T-helper 1 cell treated with Interleukin-12 subunit alpha and Interleukin-12 subunit beta and Interleukin-4 antibody, amounts not matched to agents 30 ng/mL and 1 ng/mL, for 36 hours (primary cell): Measurements from ENCODE around the gene R3HDM2. TPM values are rescaled to one million over a fixed set of nuclear protein-coding genes. Genes with fewer than 3 reads are reported as not detected.

ENCODE experiments used
- intact Hi-C: fragments of 100-400 bp; cut with micrococcal nuclease; formaldehyde crosslinking; loops from one replicate; pipeline ENCODE4 v1.15.1; 2024
- total RNA-seq: library from RNA; stranded (reverse); gene quantifications from 2 replicates; pipeline ENCODE4 v1.2.3, GENCODE V29; 2022

R3HDM2 gene
- total RNA-seq, 1 donor from 2014 or later, result 68.3 TPM

DNA sequence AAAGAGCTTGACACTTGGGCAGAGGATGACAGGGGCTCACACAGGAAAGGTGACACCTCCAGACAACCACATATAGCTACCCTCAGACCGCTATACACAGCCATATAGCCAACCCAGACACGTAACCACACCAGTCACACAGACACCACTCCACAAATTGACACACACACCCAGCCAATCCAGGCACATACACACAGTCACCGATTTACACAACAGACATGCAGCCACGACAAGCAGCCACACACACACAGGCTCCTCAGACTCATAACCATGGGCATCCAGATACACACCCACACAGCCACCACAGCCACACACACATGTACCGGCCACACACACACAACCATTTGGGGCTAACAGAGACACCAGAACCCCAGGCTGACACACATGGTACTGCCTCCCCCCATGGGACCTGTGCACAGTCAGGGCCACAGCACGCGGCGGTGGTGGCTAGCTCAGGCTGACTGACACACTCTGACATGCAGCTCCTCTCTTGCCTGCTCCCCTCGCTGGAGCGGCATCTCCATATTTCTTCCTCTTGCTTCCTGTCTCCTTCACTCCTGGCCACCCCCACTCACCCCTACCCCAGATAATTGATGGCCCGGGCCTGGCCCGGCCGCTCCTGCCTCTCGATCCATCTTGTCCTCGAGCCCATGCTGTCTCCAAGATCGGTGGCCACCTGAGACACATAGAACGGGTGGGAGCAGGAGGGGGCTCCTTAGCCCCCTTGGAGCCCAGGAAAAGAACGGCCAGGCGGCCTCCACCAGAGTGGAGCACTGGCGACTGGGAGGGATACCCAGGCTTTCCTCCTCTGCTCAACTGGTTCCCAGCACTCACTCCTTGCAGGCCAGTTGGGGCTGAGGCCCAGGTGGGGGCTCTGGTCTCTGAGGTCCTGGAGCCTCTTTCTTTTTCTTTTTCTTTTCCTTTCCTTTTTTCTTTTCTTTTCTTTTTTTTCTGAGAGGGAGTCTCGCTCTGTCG is 207.4 kb downstream of the R3HDM2 start:
- intact Hi-C loops, result loop anchor here (2.0 kb wide), 1 partner anchor 15 kb away; no protein-coding TSS in a partner anchor

DNA sequence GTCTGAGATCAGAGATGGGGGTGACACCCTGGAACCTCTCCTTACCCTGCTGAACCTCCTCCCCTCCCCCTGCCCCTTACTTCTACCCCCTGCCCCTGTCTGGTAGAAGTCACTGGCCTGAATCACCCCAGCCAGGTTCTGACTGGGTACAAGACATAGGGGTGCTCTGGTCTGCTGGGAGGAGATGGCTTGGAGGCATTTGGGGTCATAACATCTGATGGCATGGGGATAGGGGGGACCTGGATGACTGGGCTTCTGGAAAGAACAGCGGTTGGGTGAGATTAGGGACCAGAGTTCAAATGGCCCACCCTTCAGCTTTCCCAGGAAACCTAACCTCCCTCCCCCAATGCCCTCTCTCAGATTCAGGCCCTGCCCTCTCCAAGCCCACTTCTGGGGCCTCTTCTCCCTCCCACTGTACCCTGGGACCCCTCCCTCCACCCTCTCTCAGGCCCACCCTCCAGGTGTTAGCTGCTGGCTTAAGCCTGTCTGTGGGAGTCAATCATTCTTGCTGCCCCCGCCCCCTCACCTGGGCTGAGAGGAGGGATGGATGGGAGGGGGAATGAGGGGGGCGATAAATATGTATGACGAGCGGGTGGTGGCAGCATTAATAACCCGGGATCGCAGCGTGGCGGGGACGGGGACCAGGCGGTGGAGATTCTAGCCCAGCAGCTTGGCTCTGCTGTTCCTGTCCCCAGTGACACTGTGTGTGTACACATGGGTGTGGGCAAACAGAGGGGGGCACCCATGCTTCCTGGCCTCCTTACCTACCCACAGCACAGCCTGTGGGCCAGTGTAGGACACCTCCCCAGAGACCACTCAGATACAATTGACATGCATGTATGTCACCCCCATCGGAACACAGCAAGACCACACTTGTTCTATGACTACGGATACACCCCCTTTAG is 208.3 kb downstream of the R3HDM2 start:
- intact Hi-C loops, result no loop called here

DNA sequence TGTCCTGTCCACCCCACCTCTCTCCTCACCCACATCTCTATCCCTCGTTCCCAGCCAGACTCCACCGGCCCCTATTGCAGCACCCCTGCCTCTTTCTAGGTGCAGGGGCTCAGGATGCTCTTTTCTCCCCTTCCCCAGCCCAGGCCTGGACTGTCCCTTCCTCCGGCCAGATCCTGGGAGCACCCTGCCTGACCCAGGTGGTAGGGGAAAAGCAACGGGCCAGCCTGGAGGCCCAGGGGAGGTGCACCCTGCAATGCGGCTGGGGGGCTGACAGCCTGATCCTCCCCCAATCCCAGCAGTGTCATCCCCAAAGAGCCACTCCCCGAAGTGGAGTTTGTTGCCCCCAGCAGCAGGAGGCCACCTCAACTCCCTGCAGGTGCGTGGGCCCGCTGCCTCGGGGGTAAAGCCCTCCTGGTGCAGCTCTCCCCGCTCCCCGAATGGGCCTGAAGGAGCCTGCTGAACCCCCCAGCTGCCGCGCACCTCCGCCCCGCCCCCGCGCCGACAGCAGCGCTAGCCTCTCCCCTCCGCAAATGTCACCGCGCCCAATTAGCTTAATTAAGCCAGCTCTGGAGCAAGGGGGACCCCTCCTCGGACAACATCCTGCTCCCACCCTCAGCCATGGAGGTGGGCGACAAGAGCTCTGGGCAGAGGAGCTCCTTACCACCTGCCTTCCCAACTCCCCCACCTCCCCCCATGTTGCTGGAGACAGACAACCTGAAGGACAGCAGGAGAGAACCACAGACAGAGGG is 209.5 kb downstream of the R3HDM2 start:
- intact Hi-C loops, result no loop called here

DNA sequence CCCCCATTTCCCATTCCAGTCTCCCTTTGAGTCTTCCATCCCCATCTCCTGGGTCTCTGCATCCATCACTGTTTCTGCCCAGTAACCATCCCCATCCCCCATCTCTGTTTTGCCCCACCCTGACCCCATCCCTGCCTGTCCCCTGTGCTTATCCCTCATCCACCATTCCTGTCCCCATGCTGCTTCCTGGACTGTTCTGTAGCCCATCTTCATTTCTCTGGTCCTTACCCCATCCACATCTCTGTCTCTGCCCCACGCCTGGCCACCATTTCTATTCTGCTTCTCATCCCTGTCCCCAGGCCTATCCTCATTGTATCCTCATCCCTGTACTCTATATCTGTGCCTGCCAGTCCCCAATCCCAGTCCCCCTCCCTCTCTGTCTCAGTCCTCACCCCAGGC is 210.1 kb downstream of the R3HDM2 start:
- intact Hi-C loops, result no loop called here

DNA sequence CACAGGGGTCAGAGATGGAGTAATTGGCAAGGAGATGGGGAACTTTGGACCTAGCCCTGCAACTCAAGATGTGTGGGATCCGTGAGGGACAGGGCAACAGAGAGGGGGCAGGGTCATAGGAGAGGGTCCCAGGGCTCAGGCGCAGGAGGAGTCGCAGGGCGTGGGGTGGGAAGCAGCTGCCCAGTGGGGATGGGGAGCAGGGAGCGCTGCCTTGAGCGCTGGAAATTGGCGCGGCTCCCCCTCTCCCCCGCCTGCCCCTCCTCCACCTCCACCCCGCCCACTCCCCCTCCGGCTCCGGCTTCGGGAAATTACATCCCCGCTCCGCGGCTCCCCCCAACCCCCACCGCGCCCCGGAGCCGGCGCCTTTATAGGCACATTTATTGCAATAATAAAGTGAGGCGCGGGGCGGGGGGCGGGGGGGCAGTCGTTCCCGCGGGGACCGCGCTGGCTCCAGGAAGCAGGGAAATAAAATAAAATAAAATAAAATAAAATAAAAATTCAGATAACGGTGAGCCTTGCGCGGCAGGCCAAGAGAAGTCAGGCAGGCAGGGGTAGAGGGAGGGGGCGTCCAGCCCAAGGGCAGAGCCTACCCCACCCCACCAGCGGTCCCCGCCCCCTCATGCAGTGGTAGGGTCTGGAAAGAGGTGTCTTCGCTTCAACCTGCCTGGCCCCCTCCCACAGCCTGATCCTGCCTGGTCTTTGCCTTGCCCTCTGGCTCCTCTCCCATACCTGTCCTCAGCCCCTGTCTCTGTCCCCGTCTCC is 210.7 kb downstream of the R3HDM2 start:
- intact Hi-C loops, result no loop called here

DNA sequence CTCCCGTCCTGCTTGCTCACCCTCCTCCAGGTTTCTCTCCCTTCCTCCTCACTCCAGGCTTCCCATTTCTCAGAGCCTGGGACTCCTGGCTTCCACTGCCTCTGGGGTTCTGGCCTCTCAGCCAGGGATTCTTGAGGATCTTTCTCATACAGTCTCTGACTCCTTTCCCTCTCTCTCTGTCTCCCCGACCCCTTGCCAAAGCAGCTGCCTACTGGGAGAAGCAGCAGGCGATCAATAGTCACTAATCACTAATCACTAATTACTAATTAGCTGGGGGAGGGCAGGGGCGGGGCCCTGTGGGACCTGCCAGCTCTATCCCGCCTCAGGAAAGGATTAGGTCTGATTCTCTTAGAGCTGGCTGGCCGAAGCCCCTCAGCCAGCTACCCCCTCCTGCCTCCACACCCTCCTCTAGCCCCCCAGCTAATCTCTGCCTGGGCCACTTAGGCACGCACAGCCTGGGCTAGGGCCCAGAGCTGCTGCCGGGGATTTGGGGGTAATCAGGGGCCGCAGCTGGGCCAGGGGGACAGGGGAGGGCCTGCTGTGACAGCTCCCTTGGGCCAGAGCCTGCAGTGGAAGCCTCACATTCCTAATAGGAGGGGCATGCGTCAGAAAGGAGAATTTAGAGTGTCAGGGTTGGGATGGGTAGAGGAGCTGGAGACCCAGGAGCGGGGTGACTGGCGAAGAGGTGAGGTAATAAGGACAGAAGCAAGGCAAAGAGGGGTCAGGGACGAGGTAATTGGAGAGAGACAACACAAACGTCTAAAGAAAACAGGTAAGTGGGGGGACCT is 211.4 kb downstream of the R3HDM2 start:
- intact Hi-C loops, result no loop called here

DNA sequence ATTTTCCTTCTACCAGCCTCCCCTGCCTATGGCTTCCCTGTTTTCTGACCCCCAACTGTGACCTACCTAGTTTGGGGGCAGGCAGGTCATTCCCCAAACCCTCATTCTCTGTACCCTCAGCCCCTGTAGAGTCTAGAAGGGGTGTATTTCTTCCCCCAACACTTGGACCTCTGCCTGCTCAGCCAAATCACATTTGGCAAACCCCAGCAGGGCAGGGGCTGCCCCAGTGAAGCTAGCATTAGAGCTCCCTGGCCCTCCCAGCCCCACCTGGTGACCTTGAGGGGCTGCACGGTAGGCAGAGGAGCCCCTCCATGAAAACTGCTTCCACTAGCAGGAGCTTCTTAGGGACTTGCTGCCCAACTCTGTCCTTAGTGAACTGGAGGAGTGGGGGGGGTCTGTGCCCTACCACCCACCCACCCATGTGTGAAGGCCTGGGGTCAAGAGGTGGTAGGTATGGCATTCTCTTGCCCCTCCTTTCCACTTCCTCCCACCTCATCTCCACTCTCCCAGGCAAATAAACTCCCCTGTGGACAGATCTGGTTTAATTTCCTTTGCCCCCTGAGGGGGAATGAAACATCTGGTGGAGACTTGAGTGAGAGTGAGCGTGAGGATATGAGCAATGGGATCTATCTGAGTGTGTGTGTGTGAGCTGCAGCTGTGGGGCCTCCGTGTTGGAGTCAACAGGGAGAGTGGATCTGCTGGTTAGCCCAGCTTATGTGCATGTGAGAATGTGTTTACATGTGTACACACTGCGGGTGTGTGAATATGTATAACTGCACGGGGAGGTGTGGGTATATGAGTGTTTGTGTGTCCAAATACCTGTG is 212.6 kb downstream of the R3HDM2 start:
- intact Hi-C loops, result no loop called here

DNA sequence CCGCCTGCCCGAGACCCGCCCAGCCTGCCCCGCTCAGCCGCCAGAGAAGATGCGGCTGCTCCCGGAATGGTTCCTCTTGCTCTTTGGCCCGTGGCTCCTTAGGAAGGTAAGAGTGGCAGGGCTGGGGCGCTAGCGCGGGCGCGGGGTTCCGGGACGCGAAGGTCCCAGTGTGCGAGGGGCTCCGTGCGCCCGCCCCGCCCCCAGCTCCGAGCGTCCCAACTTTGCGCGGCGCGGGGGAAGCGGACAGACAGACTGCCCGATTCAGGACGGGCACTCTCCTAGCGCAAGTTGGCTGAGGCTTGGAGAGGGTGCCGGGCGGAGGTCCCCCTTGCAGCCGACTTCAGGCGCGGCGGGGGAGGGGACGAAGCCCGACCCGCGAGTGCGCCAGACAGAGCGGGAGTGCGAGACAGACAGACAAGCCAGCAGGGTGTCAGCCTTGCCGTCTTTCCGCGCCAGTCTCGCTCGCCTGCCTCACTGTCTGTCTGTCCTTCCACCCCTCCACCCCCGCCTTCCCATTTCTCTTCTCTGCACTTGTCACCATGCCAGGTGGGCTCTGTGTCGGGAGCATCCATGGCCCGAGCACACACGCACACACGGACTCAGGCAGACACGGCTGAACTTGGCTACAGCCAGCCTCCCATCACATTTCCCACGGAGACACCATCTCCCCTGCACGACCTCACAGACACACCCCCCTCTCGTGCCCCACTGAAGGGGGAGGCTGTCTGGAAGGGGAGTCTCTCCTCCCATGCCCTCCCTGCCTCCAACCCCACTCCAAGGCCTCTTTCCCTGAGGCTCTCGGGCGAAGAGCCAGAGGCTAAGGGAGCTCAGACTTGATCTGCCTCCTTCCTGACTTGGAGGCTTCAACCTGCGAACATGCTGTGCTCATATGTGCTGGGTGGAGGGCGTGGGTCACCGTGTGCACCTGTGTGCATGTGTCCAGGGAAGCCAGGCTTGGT is 213.6 kb downstream of the R3HDM2 start:
- intact Hi-C loops, result no loop called here

DNA sequence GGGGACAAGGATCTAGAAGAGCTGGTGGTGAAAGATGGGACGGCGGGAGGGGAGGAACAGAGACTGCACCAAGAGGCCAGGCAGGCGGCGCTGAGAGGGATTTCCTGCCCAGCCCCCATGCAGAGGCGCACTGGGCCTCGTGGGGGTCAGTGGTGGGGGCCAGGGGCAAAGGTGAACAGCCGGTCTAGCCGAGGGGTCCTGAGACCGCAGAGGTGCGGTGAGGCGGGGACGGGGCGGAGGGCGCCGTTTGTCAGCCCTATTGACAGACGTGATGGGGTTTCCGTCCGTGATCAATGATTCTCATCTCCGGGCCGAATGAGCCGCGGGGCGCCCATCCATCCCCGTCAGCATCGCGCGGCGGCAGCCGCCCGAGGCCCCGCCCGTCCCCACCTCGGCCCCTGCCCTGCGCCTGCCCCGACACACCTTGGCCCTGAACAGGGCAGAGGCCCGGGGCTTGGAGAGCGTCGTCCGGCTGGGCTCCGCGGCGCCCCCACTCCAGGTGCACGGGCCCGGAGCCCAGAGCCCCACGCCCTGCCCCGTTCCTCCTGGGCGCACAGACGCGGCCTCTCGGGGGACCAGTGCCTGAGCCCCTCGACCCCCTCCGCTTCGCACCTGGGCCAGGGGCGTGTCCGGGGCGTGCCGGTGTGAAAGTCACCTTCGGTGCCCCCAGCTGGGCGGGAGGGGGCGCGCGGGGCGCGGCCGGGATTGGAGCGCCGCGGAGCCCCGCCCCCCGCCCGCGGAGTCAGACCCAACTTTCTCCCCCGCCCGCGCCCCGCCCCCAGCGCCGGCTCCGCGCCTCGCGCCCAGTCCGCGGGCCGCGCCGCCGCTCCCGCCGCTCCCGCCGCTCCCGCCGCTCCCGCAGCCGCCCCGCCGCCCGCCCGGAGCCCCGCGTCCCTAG is 214.6 kb downstream of the R3HDM2 start, which contains the start of gene NXPH4:
TSS of gene NXPH4 (plus strand) at position 781 of the 898 bp plus-strand sequence. CDS start 176 bp downstream, outside the sequence.
- intact Hi-C loops, result no loop called here

DNA sequence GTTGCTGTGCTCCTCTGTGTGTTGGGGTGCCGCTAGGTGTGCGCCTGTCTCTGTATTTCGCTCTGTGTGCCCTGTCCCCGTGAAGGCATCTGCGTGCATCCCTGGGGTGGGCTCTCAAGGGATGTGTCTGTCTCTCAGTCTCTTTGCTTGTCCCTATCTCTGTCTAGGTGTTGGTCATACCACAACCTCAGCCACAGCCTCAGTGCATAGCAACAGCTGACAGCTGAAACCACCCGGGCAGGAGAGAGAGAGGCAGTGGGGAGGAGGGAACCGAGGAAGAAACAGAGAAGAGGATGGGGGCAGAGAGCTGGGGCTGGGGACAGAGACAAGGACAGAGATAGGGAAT is 215.2 kb downstream of the R3HDM2 start:
- intact Hi-C loops, result loop anchor here (1.0 to 2.0 kb wide), 2 partner anchors 65 to 247 kb away; no protein-coding TSS in a partner anchor

DNA sequence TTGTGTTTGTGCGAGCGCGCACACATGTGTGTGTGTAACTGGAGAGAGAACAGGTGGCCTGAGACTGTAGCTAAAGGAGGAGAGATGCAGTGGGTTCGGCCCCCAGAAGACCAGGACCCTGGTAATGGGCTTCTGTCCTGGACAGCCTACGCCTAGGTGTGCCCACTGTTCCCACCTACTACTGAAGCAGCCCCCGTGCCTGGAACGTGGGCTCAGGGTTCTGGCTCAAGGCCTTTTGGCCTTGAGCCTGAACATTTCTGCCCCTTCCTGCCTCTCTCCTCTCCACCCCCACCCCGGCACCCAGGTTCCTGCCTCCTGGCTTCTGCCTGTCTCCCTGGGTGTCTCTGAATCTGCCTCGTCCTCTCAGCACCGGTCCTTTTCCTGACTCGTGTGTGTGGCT is 215.8 kb downstream of the R3HDM2 start:
- intact Hi-C loops, result loop anchor here (1.0 to 2.0 kb wide), 2 partner anchors 65 to 248 kb away; no protein-coding TSS in a partner anchor

DNA sequence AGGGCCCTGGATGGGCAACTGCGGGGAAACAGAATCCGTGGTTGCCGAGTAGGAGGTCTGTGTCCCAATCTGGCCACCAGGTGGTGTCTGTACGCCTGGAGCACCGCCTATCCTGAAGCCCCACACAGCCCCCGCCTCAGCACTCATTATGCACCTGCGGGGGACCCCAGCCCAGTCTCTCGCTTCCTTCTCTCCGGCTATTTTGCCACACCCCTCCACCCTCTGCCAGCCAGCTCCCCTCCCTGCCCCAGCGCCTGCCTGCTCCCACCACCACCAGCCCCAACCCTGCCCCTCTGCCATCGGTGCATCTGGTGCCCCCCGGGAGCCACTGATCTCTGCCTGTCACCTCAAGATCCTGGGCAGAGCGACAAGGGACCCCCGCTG is 216.5 kb downstream of the R3HDM2 start:
- intact Hi-C loops, result loop anchor here (1.0 to 2.0 kb wide), 3 partner anchors 15 to 248 kb away; partner anchors contain the start of gene SHMT2

DNA sequence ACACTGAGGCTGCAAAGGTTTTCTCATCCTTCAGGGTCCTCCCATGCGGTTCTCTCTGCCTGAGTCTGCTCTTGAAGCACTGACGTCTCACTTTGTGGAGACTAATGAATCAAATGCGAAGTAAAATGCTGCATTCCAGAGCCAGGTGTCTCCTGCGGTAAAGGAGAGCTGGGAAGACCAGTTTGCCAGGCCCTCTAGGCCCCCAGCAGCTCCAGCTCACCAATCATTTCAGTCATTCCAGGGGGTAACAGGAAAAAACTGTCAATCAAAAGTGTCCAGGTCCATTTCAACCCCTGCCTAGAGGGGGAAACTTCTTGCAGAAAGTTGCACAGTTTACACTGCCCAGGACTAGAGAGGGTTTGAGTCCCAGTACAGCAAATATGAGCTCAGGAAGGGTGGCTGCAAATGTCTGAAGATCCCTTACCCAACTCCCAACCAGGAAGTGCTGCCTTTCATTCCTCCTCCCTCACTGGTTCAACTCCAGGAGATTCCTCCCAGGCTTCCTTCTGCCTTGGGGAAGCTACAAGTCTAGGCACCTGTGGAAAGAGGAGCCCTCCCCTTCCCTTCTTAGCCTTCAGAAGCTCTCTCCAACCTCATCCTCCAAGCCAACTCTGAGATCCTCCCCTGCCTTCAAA is 217.0 kb downstream of the R3HDM2 start:
- intact Hi-C loops, result loop anchor here (1.0 to 2.0 kb wide), 4 partner anchors 15 to 249 kb away; partner anchors contain the start of gene SHMT2

DNA sequence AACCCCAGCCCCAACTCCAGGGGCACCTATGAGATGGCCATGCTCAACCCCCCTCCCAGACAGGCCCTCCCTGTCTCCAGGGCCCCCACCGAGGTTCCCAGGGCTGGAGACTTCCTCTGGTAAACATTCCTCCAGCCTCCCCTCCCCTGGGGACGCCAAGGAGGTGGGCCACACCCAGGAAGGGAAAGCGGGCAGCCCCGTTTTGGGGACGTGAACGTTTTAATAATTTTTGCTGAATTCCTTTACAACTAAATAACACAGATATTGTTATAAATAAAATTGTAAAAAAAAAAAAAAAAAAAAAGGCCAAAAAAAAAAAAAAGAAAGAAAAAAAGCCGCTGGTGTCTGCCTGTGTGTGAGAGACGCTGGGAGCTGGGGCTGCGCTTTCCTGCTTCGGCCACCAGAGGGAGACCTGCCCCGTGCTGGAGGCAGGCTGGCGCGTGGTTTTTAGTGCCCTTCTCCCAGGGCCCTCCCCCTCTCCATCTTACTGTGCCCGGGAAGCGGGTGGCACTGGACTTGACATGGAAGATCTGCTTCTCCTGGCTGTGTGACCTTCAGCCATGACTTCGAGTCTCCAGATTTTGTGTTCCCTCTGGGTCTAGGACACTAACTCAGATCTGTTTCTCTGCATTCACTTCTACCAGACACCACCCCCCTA is 217.7 kb downstream of the R3HDM2 start:
- intact Hi-C loops, result loop anchor here (1.0 kb wide), 1 partner anchor 30 kb away; no protein-coding TSS in a partner anchor

DNA sequence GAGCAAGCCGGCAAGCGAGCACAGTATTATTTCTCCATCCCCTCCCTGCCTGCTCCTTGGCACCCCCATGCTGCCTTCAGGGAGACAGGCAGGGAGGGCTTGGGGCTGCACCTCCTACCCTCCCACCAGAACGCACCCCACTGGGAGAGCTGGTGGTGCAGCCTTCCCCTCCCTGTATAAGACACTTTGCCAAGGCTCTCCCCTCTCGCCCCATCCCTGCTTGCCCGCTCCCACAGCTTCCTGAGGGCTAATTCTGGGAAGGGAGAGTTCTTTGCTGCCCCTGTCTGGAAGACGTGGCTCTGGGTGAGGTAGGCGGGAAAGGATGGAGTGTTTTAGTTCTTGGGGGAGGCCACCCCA is 218.2 kb downstream of the R3HDM2 start:
- intact Hi-C loops, result loop anchor here (1.0 kb wide), 1 partner anchor 31 kb away; no protein-coding TSS in a partner anchor
